A673 (cell line): ENCODE measurements around the gene ABHD4.

Experiments used
- CTCF ChIP-seq: fragments of 300-800, 200-600 bp; sonication (generic); conservative IDR thresholded peaks from 2 replicates; pipeline ENCODE4 v1.5.1; 2017; ENCODE audit warnings: low read depth, mild to moderate bottlenecking, antibody characterized with exemption, low read length, moderate library complexity, mixed read lengths
- EZH2 ChIP-seq: fragments of 200-600 bp; sonication (generic); IDR thresholded peaks from 2 replicates; pipeline ENCODE4 v1.6.1; 2017; ENCODE audit warnings: borderline replicate concordance, low read depth, mild to moderate bottlenecking, mixed read lengths, antibody characterized with exemption, low read length; ENCODE audit not compliant: poor library complexity, severe bottlenecking

GRCh38 chr14:22555384-22556011 is 42.6 kb upstream of the ABHD4 start:
- no peak for TF ChIP-seq EZH2
- TF ChIP-seq CTCF: no peak
